ENCODE data around the gene PIK3IP1. TPM values are rescaled to one million over a fixed set of nuclear protein-coding genes. Genes with fewer than 3 reads are reported as not detected.
A peak's percentile ranks its signal among the peaks of the same experiment; 100 is the strongest.
"Not testable (repeated sequence)": the region's sequence is repeated elsewhere in the genome, so short reads cannot be mapped to it uniquely, and the experiment has no call there.

PIK3IP1 gene
- total RNA-seq, 2 experiments from 2014 or later, result 13.2 to 16.1 TPM

DNA sequence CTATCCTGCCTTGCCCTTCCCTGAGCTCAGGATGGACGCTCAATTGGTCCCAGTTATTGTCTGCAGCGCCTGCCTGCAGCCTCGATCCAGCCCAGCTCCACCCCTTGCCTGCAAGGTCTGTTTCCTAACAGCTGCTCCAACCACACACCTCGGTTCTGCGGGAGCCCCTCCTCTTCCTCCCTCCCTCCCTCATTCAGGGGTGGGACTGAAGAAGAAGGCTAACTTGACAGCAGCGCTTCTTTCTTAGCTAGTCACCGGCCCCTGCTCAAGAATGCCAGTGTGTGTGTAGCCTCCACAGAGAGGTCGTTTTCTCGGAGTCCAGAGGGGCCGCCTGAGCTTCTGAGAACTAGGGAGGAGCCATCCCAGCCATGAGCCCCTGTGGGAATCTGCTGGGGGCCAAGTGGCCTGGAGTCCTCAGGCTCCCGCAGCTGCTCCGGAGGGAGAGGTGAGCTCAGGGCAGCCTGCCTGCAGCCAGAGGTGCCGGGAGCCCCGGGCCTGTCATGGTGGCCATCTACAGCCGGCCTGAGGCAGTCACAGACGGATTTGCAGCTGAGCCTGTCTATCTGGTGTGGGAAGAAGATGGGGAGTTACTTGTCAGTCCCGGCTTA lies 44.0 kb downstream of the PIK3IP1 start:
- Mint-ChIP-seq H3K4me1 (ENCODE audit: low read depth) (peaks cover 34% of the 10 kb centered on the region), H3K36me3 (ENCODE audit: low read depth) (peaks cover 6% of the 10 kb centered on the region), H3K27me3 (ENCODE audit: low read depth) (no peaks in the 10 kb centered on the region), H3K4me3 (peak overlapping the region; percentile 48), H3K27ac (peak overlapping the region; percentile 77), H3K9me3 (ENCODE audit: insufficient read depth) (no peaks in the 10 kb centered on the region)
- ChIA-PET CTCF (interaction anchor here (1.0 to 2.3 kb wide), 4 partner anchors 9 to 36 kb away, joined by 3 to 11 read pairs (median 8); partner anchors contain the start of gene LIMK2), POLR2A (interaction anchor here (0.5 to 1.1 kb wide), 5 partner anchors 32 to 1027 kb away, joined by 3 to 6 read pairs (median 4); no protein-coding TSS in a partner anchor)
- peak; percentile 100 for ATAC-seq
- peak; percentile 89 for DNase-seq

DNA sequence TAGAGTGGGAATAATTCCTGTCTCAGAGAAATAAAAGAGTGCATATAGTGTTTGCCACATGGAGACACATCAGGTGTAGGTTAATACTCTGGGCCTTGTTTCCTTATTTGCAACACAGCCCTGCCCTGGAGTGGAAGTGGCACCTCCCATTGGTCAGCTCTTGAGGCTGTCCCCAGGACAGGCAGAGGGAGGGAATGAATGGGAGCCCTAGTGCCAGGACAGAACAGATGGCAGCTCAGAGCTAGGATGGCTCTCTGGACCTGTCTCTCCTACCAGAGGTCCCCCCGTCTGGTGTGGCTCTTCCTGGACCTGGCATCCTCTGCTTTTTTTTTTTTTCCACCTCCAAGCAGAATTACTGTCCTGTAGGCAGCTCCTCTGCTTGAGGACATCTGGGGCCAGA lies 44.6 kb downstream of the PIK3IP1 start:
- H3K9me3 Mint-ChIP-seq (ENCODE audit: insufficient read depth), result no peaks in the 10 kb centered on the region
- no peaks in the 10 kb centered on the region for H3K27me3 Mint-ChIP-seq (ENCODE audit: low read depth)
- peak overlapping the region; percentile 48 for H3K4me3 Mint-ChIP-seq
- ChIA-PET POLR2A (interaction anchor here (0.5 to 1.1 kb wide), 6 partner anchors 32 to 1026 kb away, joined by 3 to 6 read pairs (median 4); no protein-coding TSS in a partner anchor), CTCF (interaction anchor here (1.0 to 2.3 kb wide), 5 partner anchors 9 to 66 kb away, joined by 3 to 11 read pairs (median 5); partner anchors contain the start of gene LIMK2)
- ATAC-seq (peak; percentile 14), DNase-seq (no peak)
- peaks cover 34% of the 10 kb centered on the region for H3K4me1 Mint-ChIP-seq (ENCODE audit: low read depth)
- H3K27ac Mint-ChIP-seq, result peak overlapping the region; percentile 77
- H3K36me3 Mint-ChIP-seq (ENCODE audit: low read depth), result peaks cover 6% of the 10 kb centered on the region

DNA sequence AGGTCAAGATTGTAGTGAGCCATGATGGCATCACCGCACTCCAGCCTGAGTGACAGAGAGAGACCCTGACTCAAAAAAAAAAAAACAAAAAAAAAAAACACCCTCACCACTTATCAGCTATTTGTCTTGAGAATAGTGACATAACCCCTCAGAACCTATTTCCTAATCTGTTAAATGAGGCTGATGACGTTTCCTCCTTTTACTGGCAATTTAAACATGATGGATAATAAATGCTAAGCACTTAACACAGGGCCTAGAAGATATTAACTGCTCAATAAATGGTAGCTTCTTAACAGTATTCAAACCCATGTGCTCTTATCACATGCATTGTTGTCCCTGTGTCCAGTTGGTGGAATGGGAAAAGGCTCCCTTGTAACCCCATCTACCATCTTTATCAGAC lies 45.6 kb downstream of the PIK3IP1 start:
- H3K4me3 Mint-ChIP-seq, result no peak overlapping the region
- no peaks in the 10 kb centered on the region for H3K9me3 Mint-ChIP-seq (ENCODE audit: insufficient read depth)
- H3K27me3 Mint-ChIP-seq (ENCODE audit: low read depth), result no peaks in the 10 kb centered on the region
- DNase-seq (no peak), ATAC-seq (no peak)
- peaks cover 8% of the 10 kb centered on the region for H3K36me3 Mint-ChIP-seq (ENCODE audit: low read depth)
- CTCF ChIA-PET, result interaction anchor here (1.0 to 2.3 kb wide), 4 partner anchors 9 to 67 kb away, joined by 3 to 11 read pairs (median 8); partner anchors contain the start of gene LIMK2
- H3K27ac Mint-ChIP-seq, result no peak overlapping the region
- H3K4me1 Mint-ChIP-seq (ENCODE audit: low read depth), result peaks cover 34% of the 10 kb centered on the region
- POLR2A ChIA-PET, result no interaction called here

DNA sequence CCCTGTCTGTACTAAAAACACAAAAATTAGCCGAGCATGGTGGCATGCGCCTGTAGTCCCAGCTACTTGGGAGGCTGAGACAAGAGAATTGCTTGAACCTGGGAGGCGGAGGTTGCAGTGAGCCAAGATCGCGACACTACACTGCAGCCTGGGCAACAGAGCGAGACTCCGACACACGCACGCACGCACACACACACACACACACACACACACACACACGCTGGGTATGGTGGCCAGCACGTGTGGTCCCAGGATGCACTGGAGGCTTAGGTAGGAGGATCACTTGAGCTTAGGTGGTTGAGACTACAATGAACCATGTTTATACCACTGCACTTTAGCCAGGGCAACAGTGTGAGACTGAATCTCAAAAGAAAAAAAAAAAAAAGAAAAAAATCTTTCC lies 46.3 kb downstream of the PIK3IP1 start:
- POLR2A ChIA-PET, result not testable (repeated sequence)
- CTCF ChIA-PET, result interaction anchor here (1.0 kb wide), 1 partner anchor 10 kb away, joined by 3 read pairs; no protein-coding TSS in a partner anchor

DNA sequence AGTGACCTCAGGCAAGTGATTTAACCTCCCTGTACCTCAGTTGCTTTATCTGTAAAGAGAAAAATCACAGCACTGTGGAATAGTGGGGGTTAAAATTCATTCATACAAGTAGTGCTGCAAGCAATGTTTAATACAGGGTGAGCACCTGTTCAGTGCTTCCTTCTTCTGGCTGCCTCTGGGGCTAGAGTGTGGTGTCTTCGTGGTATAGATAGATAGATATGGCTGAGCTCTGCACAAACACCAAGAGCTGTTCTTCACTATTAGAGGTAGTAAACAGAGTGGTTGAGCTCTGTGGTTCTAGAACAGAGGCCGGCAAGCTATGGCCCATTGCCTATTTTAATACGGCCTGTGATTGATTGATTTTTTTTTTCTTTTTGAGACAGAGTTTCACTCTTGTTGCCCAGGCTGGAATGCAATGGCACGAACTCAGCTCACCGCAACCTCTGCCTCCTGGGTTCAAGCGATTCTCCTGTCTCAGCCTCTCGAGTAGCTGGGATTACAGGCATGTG lies 47.3 kb downstream of the PIK3IP1 start:
- ChIA-PET CTCF (interaction anchor here (1.5 to 2.4 kb wide), 2 partner anchors 11 to 28 kb away, joined by 4 to 11 read pairs; no protein-coding TSS in a partner anchor), POLR2A (no interaction called here)
- peaks cover 6% of the 10 kb centered on the region for H3K36me3 Mint-ChIP-seq (ENCODE audit: low read depth)
- DNase-seq (peak; percentile 35), ATAC-seq (peak; percentile 24)
- no peaks in the 10 kb centered on the region for H3K9me3 Mint-ChIP-seq (ENCODE audit: insufficient read depth)
- no peak overlapping the region for H3K4me3 Mint-ChIP-seq
- H3K4me1 Mint-ChIP-seq (ENCODE audit: low read depth), result peaks cover 35% of the 10 kb centered on the region
- no peak overlapping the region for H3K27ac Mint-ChIP-seq
- no peaks in the 10 kb centered on the region for H3K27me3 Mint-ChIP-seq (ENCODE audit: low read depth)

More for the DNA sequence above, 46.3 kb downstream of the PIK3IP1 start:
- H3K9me3 Mint-ChIP-seq (ENCODE audit: insufficient read depth); H3K4me3 Mint-ChIP-seq; H3K27me3 Mint-ChIP-seq (ENCODE audit: low read depth); DNase-seq; H3K36me3 Mint-ChIP-seq (ENCODE audit: low read depth); H3K27ac Mint-ChIP-seq; ATAC-seq: not testable (repeated sequence)
- peaks cover 34% of the 10 kb centered on the region for H3K4me1 Mint-ChIP-seq (ENCODE audit: low read depth)

DNA sequence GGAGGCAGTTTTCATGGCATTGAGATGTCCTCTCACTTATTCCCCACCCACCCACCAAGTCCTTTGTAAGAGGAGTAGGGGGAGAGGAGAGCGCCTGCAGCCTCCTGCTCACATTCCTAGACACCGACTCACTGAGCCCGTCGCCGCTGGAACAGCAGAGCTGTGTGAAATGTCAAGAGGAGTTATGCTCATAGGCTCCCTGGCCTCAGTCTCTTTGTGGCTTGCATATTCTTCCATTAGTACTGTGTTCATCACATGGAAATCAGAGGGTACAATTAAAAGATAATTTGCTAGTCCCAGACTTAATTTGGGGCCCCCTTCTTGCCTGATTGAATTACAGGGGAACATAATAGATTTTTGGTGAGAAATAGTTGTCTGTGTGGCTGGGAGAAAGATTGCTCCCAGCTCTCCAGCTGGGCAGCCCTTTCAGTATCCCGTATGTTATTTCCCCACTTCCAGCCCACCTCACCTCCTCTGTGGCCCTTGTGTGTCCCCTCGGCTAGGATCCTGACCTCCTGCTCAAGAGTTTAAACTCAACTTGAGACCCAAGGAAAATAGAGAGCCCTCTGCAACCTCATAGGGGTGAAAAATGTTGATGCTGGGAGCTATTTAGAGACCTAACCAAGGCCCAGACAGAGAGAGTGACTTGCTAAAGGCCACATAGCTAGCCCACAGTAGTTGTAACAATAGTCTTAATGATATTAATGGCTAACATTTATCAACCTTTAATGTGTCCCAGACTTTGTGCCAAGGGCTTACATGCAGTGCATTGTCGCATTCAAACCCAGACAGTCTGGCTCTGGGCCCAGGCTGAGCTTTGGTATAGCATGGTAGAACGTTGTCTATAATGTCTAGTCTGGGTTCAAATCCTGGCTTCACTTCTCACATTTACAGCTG lies 48.0 kb downstream of the PIK3IP1 start:
- ChIA-PET POLR2A (no interaction called here), CTCF (interaction anchor here (1.5 to 2.4 kb wide), 2 partner anchors 12 to 29 kb away, joined by 4 to 11 read pairs; no protein-coding TSS in a partner anchor)
- Mint-ChIP-seq H3K4me1 (ENCODE audit: low read depth) (peaks cover 38% of the 10 kb centered on the region), H3K36me3 (ENCODE audit: low read depth) (peaks cover 6% of the 10 kb centered on the region), H3K4me3 (no peak overlapping the region), H3K27ac (no peak overlapping the region), H3K9me3 (ENCODE audit: insufficient read depth) (no peaks in the 10 kb centered on the region), H3K27me3 (ENCODE audit: low read depth) (no peaks in the 10 kb centered on the region)
- no peak for ATAC-seq
- no peak for DNase-seq

DNA sequence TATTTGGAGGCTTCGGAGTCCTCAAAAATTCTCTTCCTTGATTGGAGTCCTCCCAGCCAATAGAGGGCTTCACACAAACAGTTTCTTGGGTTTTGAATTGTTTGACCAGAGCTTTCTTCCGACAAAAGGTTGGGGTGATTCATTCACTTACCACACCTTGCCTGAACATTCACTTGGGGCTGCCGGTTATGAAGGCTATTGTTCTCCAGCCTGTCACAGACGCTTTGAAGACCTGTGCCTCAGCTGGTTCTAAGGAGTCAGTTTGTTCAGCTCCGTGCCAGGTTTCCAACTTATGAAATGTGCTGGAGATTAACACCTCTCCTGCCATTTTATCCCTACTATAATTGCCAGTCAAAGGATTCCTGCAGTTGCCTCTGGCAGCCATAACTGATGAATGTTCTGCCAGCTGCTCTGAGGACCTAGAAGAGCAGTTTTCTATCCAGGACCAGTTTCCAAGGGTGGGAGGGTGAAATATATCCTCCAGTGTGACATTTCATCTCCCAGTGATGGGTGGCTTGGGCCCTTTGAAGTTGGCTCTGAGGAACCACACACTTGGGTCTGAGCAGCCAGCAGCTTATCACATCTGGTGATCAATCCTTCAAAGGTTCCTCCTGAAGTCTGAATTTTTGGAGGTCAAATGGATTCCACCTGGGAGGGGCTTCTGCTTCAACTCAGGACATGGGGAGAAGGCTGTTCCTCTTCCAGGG lies 48.8 kb downstream of the PIK3IP1 start:
- Mint-ChIP-seq H3K36me3 (ENCODE audit: low read depth) (peaks cover 6% of the 10 kb centered on the region), H3K9me3 (ENCODE audit: insufficient read depth) (no peaks in the 10 kb centered on the region), H3K27me3 (ENCODE audit: low read depth) (no peaks in the 10 kb centered on the region), H3K27ac (no peak overlapping the region), H3K4me1 (ENCODE audit: low read depth) (peaks cover 36% of the 10 kb centered on the region), H3K4me3 (no peak overlapping the region)
- ATAC-seq (no peak), DNase-seq (no peak)
- POLR2A ChIA-PET, result no interaction called here
- CTCF ChIA-PET, result interaction anchor here (1.2 to 2.4 kb wide), 2 partner anchors 30 to 70 kb away, joined by 3 to 11 read pairs; no protein-coding TSS in a partner anchor

DNA sequence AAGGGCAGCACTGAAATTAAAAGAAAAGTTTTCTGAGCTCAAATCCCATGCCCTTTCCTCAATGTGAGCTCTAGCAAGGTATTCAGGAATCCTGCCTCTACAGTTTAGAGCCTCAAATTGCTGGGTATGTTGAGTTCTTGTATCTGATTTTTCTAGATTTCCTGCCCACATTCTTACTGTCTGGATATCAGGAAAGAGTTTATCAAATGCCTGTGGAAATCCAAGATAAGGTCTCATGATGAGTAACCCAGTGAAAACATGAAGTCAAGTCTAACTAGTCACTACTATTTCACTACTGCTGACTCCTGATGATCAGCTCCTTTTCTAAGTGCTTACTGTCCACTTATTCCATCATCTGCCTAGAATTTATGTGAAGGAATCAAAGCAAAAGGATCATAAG lies 50.4 kb downstream of the PIK3IP1 start:
- DNase-seq (no peak), ATAC-seq (no peak)
- ChIA-PET CTCF (interaction anchor here (0.9 kb wide), 1 partner anchor 9 kb away, joined by 3 read pairs; no protein-coding TSS in a partner anchor), POLR2A (no interaction called here)
- H3K36me3 Mint-ChIP-seq (ENCODE audit: low read depth), result peaks cover 2% of the 10 kb centered on the region
- H3K4me1 Mint-ChIP-seq (ENCODE audit: low read depth), result peaks cover 27% of the 10 kb centered on the region
- no peak overlapping the region for H3K27ac Mint-ChIP-seq
- no peak overlapping the region for H3K4me3 Mint-ChIP-seq
- H3K9me3 Mint-ChIP-seq (ENCODE audit: insufficient read depth), result no peaks in the 10 kb centered on the region
- no peaks in the 10 kb centered on the region for H3K27me3 Mint-ChIP-seq (ENCODE audit: low read depth)

DNA sequence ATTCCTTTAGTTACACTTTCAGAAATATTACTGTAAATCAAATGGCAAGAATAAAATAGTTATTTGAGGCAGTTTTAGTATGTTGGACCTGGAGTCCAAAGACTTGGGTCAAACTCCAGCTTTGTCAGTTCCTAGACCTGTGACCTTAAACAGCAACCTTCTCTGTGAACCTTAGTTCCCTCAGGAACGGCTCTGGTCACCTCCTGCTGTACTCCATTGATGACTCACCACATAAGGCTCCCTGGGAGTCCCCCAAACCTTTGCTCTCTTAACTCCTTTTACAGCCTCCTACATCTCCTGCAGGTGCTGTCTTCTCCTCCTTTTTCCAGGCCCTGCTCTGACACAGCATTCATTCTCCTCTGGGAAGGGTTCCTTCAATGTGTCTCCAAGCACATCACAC lies 51.1 kb downstream of the PIK3IP1 start:
- Mint-ChIP-seq H3K9me3 (ENCODE audit: insufficient read depth) (no peaks in the 10 kb centered on the region), H3K4me1 (ENCODE audit: low read depth) (peaks cover 27% of the 10 kb centered on the region), H3K27ac (no peak overlapping the region), H3K27me3 (ENCODE audit: low read depth) (no peaks in the 10 kb centered on the region), H3K36me3 (ENCODE audit: low read depth) (peaks cover 2% of the 10 kb centered on the region), H3K4me3 (no peak overlapping the region)
- ATAC-seq (no peak), DNase-seq (no peak)
- CTCF ChIA-PET, result interaction anchor here (0.9 to 2.9 kb wide), 4 partner anchors 9 to 156 kb away, joined by 3 to 17 read pairs (median 3); partner anchors contain the start of gene LIMK2
- POLR2A ChIA-PET, result no interaction called here

DNA sequence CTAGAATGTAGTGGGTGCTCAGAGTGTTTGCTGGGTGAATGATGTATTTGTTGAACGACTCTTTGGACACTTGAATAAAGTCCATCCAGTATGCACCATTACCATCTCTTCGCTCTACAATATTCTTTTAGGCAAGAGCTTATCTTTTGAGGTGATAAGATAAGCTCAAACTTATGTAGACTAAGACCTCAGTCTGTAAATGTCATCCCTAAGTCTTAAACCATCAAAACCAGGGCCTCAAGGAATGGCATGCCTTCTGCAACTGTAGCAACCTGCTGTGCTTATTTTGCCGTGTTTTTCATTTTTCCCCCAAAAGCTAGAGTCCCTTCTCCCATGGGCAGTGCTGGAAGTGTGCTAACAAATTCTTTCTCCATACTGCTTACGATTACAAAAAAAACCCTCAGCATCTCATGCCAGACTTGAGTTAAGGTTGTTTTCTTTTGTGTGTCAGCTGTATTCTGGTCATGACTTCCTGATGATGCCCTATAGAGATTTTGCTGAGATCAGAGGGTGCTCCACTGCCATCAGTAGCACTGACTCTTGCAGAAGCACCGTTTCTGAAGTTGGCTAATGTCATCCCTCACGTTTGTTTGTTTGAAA lies 52.4 kb downstream of the PIK3IP1 start:
- Mint-ChIP-seq H3K4me1 (ENCODE audit: low read depth) (peaks cover 34% of the 10 kb centered on the region), H3K27me3 (ENCODE audit: low read depth) (no peaks in the 10 kb centered on the region), H3K9me3 (ENCODE audit: insufficient read depth) (no peaks in the 10 kb centered on the region), H3K36me3 (ENCODE audit: low read depth) (peaks cover 5% of the 10 kb centered on the region), H3K27ac (no peak overlapping the region), H3K4me3 (no peak overlapping the region)
- ChIA-PET POLR2A (interaction anchor here (0.8 to 1.3 kb wide), 2 partner anchors 9 to 51 kb away, joined by 3 read pairs; no protein-coding TSS in a partner anchor), CTCF (interaction anchor here (1.3 to 2.9 kb wide), 4 partner anchors 10 to 33 kb away, joined by 3 to 17 read pairs (median 7); partner anchors contain the start of gene LIMK2)
- DNase-seq, result no peak
- ATAC-seq, result no peak

DNA sequence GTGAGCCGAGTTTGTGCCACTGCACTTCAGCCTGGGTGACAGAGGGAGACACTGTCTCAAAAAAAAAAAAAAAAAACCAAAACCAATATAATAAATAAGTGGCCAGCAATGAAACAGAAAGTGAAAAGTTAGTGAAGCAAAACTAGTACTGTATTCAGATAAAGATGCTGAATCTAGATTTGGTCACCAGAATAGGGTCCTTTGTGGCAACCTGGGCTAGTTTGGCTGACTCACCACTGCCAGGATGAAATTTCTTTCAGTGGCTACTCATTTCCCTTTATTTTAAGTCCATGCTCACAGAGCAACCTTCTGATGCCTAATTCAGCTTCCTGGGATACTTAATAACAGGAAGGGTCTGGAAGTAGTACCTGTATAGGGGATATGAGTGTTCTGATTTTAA lies 54.2 kb downstream of the PIK3IP1 start:
- no peak overlapping the region for H3K4me3 Mint-ChIP-seq
- POLR2A ChIA-PET, result no interaction called here
- CTCF ChIA-PET, result no interaction called here
- DNase-seq (no peak), ATAC-seq (no peak)
- H3K27me3 Mint-ChIP-seq (ENCODE audit: low read depth), result no peaks in the 10 kb centered on the region
- H3K27ac Mint-ChIP-seq, result no peak overlapping the region
- no peaks in the 10 kb centered on the region for H3K9me3 Mint-ChIP-seq (ENCODE audit: insufficient read depth)
- H3K36me3 Mint-ChIP-seq (ENCODE audit: low read depth), result peaks cover 16% of the 10 kb centered on the region
- peaks cover 29% of the 10 kb centered on the region for H3K4me1 Mint-ChIP-seq (ENCODE audit: low read depth)
